ENCODE data around the gene SPATS2.
"Not testable (repeated sequence)": the region's sequence is repeated elsewhere in the genome, so short reads cannot be mapped to it uniquely, and the experiment has no call there.

Gene SPATS2

DNA sequence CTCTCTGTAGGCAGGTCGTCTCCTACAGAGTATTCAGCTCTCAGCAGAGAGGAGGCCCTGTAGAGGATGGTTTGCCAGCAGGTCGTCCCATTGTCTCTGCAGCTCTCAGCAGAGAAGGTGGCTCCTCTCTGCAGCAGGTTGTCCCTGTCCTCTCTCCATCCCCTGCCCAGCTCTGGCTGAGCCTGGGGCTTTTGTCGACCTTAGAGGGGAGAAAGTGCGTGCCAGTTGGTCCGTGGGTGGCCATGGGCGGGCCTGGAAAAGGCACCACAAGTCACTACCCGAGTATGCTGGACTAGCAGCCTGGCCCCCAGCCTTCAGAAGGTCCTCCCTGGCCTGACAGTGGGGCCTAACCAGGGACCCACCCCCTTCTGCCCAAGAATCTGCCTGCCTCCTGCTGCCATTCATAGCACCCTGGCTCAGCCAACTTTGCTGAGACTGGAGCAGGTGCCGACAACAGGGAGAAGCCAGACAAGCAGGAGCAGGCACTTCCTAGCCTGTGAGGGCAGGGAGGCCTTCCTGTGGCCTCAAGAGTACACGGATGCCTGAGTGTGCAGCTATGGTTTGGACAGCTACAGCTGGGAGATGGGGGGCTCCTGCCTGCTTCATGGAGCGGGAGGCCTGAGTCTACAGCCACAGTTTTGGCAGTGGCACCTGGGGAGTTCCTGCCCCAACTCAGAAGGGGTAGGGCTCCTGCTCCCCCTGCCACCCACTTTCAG is 111.8 kb downstream of the SPATS2 start:
- DNase-seq, result no peak

DNA sequence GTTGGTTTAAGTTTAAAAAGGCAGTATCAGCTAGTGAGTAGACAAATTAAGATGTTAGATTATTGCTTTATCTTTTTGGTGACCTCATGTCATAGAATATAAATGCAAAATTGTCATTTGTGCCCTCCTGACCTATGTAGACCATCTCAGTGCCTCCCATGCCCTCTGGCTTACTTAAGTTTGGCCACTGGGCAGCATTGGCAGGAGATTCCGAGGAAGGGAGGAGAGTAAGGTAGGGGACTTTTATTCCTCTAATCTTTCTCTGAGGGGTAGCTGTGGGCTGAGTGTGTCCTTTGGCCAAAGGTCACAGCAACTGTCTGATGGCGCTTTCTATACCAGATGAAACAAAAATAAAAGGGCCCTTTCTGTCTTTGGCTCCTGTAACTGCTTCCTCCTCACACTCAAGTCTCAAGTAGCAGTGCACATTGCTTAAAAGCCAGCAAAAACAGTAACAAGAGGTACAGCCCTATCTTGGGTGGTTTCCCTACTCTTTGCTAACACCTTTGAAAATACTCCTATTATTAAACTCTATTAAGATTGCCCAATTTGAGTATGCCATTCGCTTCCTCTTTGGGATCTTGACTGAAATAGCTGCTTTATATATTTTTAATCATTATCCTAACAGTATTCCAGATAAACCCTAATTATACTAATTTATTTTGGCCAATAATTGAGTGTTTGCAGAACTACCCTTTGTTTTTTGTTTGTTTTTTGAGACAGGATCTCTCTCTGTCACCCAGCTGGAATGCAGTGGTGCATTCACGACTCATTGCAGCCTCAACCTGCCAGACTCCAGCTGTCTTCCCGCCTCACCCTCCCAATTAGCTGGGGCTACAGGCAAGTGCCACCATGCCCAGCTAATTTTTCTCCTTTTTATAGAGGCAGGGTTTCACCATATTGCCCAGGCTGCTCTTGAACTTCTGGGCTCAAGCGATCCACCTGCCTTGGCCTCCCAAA is 115.1 kb downstream of the SPATS2 start:
- peak; percentile 18 for DNase-seq

GRCh38 chr12:49483619-49484018 is 116.4 kb downstream of the SPATS2 start:
- DNase-seq, result no peak

DNA sequence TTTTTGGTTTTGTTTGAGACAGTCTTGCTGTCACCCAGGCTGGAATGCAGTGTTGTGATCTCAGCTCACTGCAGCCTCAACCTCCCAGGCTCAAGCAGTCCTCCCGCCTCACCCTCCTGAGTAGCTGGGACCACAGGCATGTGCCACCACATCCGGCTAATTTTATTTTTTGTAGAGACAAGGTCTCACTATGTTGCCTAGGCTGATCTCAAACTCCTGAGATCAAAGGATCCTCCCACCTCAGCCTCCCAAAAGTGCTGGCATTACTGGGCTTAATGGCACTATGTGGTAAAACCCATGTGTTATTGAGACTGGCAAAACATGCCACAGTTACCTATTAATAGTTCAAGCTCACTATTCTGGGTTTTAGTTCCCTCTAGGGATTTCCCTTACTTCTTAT is 120.3 kb downstream of the SPATS2 start:
- DNase-seq, result no peak

- no peak for DNase-seq
Measured at GRCh38 chr12:49489154-49489553, 121.9 kb downstream of the SPATS2 start.

DNA sequence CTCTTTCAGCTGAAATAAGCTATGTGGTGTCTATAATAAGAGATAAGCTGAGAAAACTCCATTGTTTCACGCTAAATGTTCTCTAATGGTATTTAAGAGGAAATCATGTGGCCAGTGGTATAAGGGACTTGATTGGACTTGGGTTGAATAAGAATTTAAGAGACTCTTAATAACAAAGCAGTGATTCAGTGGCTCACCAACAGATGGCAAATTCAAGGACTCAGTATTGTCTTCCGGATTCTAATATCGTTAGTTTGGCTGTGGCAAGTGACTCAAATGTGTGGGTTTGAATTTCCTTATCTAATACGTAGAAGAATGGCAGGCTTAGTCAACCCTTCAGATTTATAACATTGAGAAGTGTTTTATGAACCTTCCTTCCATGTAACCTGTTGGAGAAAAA is 122.5 kb downstream of the SPATS2 start:
- no peak for DNase-seq

DNA sequence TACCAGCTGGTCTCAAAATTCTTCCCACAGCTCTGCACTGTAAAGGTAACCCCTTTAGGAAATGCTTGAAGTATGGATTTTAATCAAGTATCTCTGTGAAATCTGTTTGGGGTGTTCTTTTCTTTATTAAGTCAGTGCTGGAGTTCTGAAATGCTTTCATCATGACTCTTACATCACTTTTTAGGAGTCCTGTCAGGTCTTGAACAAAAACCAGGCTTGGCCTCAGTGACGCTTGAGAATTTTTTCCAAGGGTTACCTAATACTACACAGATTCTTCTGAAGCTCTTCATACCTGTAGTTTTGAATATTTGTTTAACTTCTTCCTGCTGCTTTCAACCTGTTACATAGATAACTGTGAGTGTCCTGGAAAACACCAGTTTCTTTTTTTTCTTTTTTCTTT is 124.6 kb downstream of the SPATS2 start:
- no peak for DNase-seq

- DNase-seq, result no peak
Measured at GRCh38 chr12:49493900-49494299, 126.6 kb downstream of the SPATS2 start.

DNA sequence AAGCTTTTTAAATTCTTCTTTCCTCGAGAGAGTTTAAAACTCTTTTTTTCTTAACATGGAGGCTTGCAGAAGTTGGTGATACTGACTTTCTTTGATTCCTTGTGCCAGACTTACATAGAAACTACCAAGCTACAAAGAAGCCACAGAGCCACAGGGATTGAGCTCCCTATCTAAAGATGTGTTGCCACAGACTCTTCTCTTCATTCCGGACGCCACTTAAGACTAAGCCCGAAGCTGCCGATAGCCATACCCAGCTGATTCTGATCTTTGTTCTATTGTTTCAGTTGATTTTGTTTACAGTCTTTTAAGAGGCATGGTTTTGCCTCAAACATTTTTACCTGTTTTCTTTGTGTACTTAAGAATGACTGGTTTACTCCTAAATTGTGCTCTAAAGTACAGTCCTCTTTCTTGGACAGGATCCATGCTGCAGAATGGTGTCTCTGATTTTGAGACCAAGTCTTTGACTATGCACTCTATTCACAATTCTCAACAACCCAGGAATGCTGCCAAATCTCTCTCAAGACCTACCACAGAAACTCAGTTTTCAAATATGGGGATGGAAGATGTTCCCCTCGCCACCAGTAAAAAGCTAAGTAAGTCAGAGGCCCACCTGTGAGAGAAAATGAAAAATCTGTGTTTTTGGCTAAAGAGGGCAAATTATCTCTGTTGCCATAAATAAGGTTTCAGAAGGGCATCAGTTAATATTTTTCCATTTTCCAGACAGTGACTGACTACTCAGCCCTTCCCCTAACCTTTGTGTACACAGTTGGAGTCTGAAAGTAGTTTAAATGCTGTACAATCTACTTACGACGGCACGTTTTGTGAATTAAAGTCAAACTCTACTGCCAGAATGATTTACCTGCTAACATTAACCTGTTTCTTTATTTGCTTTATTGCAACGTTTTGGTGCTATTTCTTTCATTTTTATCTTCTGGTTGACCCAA is 129.4 kb downstream of the SPATS2 start:
- no peak for DNase-seq

- DNase-seq, result no peak
Measured at GRCh38 chr12:49501895-49502294, 134.6 kb downstream of the SPATS2 start.

- DNase-seq, result no peak
Measured at GRCh38 chr12:49502590-49502989, 135.3 kb downstream of the SPATS2 start.

DNA sequence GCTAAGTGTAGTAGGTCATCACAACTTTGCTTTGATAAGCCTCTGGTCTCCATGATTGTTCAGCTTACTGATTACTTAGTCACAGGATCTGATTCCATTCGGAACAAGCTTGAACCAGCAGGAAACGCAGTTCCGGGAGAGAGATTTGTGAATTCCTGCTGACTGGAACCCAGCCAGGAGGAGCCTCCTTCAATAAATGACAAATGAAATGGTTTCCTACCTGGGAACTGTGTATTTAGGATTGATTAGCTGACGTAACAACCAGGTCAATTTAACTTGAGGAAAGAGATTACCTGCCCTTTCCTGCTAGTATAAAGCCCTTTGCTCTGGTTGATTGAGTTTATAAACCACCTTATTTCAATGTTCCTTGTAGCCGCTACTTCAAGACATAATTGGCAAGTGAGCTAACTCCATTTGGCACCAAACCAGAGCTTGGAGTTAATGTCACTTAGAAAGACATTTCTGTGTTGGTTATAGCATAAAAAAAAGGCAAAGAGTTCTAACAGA is 136.5 kb downstream of the SPATS2 start:
- DNase-seq, result no peak

DNA sequence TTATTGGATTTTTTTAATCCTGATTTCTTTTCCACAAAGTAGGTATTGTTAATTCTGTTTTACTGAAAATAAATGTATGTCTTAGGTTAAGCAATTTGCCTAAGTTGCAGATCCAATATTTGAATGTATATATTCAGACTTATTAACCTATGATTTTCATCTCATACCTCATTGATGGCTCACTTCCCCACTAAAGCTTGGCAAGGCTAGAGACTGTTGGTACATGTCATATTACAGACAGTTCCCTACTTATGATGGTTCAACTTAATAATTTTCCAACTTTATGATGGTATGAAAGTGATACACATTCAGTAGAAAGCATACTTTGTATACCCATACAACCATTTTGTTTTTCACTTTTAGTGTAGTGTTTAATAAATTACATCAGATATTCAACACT is 138.4 kb downstream of the SPATS2 start:
- no peak for DNase-seq

GRCh38 chr12:49507139-49507538 is 139.9 kb downstream of the SPATS2 start:
- DNase-seq, result no peak

DNA sequence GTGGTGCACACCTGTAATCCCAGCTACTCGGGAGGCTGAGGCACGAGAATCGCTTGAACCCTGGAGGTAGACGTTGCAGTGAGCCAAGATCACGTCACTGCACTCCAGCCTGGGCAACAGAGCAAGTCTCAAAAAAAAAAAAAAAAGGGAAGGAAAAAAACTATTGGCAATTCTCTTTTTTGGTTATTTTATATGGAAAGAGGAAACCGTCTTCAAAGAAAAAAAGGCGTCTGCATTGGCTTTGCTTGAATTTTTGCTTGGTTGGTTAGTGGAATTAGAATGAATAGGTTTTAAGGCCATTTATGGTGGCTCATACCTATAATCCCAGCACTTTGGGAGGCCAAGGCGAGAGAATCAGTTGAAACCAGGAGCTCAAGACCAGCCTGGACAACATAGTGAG is 142.4 kb downstream of the SPATS2 start:
- not testable (repeated sequence) for DNase-seq

GRCh38 chr12:49511410-49511809 is 144.1 kb downstream of the SPATS2 start:
- DNase-seq, result no peak

DNA sequence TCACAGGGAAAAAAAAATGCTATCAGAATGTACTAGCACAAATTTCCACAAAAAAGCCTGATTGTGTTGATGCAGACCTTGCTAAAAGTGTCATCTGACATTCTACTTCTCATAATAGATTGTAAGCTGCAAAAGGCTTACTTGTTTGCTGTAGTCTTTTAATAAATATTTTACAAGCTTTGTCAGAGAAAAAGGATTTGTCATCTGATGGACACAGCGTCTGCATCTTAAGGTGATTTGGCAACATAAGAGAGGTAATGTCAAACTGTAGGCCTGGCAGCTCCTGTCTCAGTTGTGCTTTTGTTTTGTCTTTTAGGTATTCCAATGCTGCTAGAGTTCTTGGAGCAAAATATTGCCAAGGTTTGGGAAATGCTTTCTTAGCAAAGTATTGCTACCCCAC is 145.3 kb downstream of the SPATS2 start:
- no peak for DNase-seq

DNA sequence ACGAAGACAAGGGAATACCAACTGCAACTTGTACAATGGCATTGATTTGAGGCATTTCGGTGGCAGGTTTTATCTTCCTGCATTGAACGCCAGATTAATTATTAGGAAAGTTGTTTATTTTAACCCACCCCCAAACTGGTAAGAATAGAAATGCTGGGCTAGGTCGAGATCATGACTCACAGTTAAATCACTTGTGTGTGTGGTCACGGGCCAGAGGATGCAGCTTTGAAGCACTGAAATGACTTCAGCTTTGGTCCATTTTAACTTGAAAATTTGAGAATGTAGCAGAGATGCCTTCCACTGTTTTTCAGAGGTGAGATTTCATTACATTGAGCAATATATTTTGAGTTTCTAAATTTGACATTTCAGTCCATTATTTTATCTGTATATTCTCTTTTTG is 148.0 kb downstream of the SPATS2 start:
- DNase-seq, result no peak

DNA sequence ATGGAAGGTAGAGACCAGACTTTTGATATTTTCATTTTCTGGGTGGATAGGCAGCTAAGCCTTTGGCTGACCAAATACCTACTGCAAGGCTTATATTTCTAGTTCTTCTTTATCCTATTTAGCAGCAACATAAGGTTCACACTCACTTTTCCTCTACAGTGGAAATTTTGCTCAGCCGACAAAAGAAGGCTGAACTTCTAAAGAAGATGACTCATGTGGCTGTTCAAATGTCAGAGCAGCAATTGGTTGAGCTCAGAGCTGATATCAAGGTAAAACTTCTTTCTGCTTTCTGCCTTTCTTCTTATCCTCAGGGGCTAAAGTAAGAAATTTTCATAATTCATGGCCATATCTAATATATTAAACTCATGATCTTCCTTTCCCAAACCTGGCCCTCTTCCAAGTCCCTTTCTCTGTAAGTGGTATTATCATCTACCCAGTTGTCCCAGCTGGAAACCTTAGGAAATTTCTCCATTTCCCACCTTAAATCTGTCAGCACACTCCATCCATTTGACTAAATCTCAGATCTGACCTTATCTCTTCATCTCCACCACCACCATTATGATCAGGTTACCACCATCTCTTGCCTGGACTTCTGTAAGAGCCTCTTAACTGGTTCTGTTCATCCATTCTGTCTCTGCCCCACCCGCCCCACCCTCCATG is 151.8 kb downstream of the SPATS2 start:
- DNase-seq, result no peak

GRCh38 chr12:49519574-49519936 is 152.3 kb downstream of the SPATS2 start:
- DNase-seq, result no peak

- DNase-seq, result no peak
Measured at GRCh38 chr12:49521389-49521788, 154.1 kb downstream of the SPATS2 start.

GRCh38 chr12:49524660-49525324 is 157.5 kb downstream of the SPATS2 start:
- DNase-seq, result no peak
